H1 (cell line): Measurements from ENCODE around the gene CPE. TPM values are rescaled to one million over a fixed set of nuclear protein-coding genes. Genes with fewer than 3 reads are reported as not detected.

ENCODE experiments used
- CTCF ChIA-PET: fragments of 300-600 bp; sonication (Branson Sonifier 250); formaldehyde crosslinking; loops from one replicate; lab custom pipeline; 2021; ENCODE audit not compliant: partially characterized antibody; lab: Charles Lee
- POLR2A ChIA-PET: fragments of 300-600 bp; sonication (Branson Sonifier 250); formaldehyde crosslinking; loops from one replicate; lab custom pipeline; 2021; ENCODE audit warnings: inconsistent platforms; ENCODE audit not compliant: partially characterized antibody; lab: Charles Lee
- DNase-seq, 2 experiments: peaks; one replicate each; pipeline versions ENCODE4 v3.0.0 to v3.0.0-alpha.2; 2010 to 2022; ENCODE audit warnings: low spot score in 2 of 2, low read depth in 1 of 2, mixed read lengths in 1 of 2
- FAIRE-seq: peaks from 2 replicates; lab custom pipeline; 2011; peaks lifted over from hg19 to GRCh38; lab: Jason Lieb, UNC
- H2AFZ ChIP-seq: 2 replicates; pipeline ENCODE4 v1.8.1; 2012; ENCODE audit warnings: low read length, inconsistent platforms
- H2AK5ac ChIP-seq: 2 replicates; pipeline ENCODE4 v1.6.1; 2013; ENCODE audit warnings: low read depth, low read length
- H2BK120ac ChIP-seq: replicated peaks from 2 replicates; pipeline ENCODE3; 2013; ENCODE audit warnings: low read depth, low read length, inconsistent platforms
- H2BK12ac ChIP-seq: 2 replicates; pipeline ENCODE4 v1.6.1; 2013; ENCODE audit warnings: low read depth, low read length
- H2BK15ac ChIP-seq: 2 replicates; pipeline ENCODE4 v1.6.1; 2013; ENCODE audit warnings: low read length
- H2BK20ac ChIP-seq: 2 replicates; pipeline ENCODE4 v1.6.1; 2013; ENCODE audit warnings: low read length
- H2BK5ac ChIP-seq: 2 replicates; pipeline ENCODE4 v1.6.1; 2013; ENCODE audit warnings: low read depth, low read length
- H3K14ac ChIP-seq: 2 replicates; pipeline ENCODE4 v1.6.1; 2013; ENCODE audit warnings: inconsistent platforms; ENCODE audit not compliant: insufficient read length
- H3K18ac ChIP-seq: 2 replicates; pipeline ENCODE4 v1.6.1; 2013; ENCODE audit warnings: low read length; ENCODE audit errors: extremely low read depth
- H3K23ac ChIP-seq: 2 replicates; pipeline ENCODE4 v1.6.1; 2013; ENCODE audit warnings: inconsistent platforms; ENCODE audit not compliant: insufficient read length
- H3K23me2 ChIP-seq: 2 replicates; pipeline ENCODE4 v1.6.1; 2013; ENCODE audit warnings: low read depth, low read length
- H3K27ac ChIP-seq: 2 replicates; pipeline ENCODE4 v1.6.1; 2011; ENCODE audit warnings: low read depth, low read length, inconsistent platforms
- H3K27me3 ChIP-seq, 4 experiments: replicated peaks in 1 of 4; 1 replicate in 1 of 4; 2 replicates in 3 of 4; pipeline versions ENCODE4 v1.6.1 to v1.8.1; 2011 to 2013; ENCODE audit warnings: low read length in 3 of 4, mild to moderate bottlenecking in 3 of 4, inconsistent platforms in 2 of 4, mixed read lengths in 2 of 4, moderate library complexity in 1 of 4; ENCODE audit not compliant: control insufficient read depth in 3 of 4, insufficient read depth in 3 of 4; ENCODE audit errors: extremely low read depth in 1 of 4
- H3K36me3 ChIP-seq, 4 experiments: 2 replicates each; pipeline versions ENCODE4 v1.6.1 to v1.8.1; 2011 to 2013; ENCODE audit warnings: mild to moderate bottlenecking in 4 of 4, low read length in 3 of 4, moderate library complexity in 2 of 4, control low read depth in 1 of 4, inconsistent platforms in 1 of 4; ENCODE audit not compliant: insufficient read depth in 4 of 4, control insufficient read depth in 2 of 4
- H3K4ac ChIP-seq: replicated peaks from 2 replicates; pipeline ENCODE3; 2013; ENCODE audit warnings: low read length, low read depth, mixed read lengths, inconsistent platforms; ENCODE audit not compliant: insufficient read length
- H3K4me1 ChIP-seq, 4 experiments: replicated peaks in 1 of 4; 1 replicate in 1 of 4; 2 replicates in 3 of 4; pipeline versions ENCODE4 v1.6.1 to v1.8.1; 2011 to 2013; ENCODE audit warnings: low read length in 3 of 4, inconsistent platforms in 2 of 4, mixed read lengths in 1 of 4; ENCODE audit not compliant: insufficient read depth in 4 of 4, control insufficient read depth in 3 of 4
- H3K4me2 ChIP-seq, 2 experiments: 2 replicates each; pipeline versions ENCODE4 v1.6.1 to v1.8.1; 2011 to 2013; ENCODE audit warnings: low read depth in 2 of 2, low read length in 2 of 2, control low read depth in 1 of 2, inconsistent platforms in 1 of 2, mild to moderate bottlenecking in 1 of 2; ENCODE audit not compliant: insufficient read depth in 1 of 2
- H3K4me3 ChIP-seq, 4 experiments: fragments of 200-600, 300-600 bp in 1 of 4; sonication (generic), shearing (Covaris generic), sonication (Bioruptor Twin) in 1 of 4; 2 replicates each; pipeline versions ENCODE4 v1.5.1 to v1.8.1; 2011 to 2016; ENCODE audit warnings: low read length in 4 of 4, low read depth in 3 of 4, control low read depth in 2 of 4, inconsistent platforms in 2 of 4, mild to moderate bottlenecking in 2 of 4, mixed read lengths in 1 of 4, moderate library complexity in 1 of 4; ENCODE audit not compliant: insufficient read depth in 2 of 4; ENCODE audit errors: extremely low read depth in 1 of 4
- H3K56ac ChIP-seq: replicated peaks from 2 replicates; pipeline ENCODE3; 2013; ENCODE audit warnings: low read depth, mild to moderate bottlenecking, mixed read lengths, low read length, inconsistent platforms; ENCODE audit not compliant: insufficient read length
- H3K79me1 ChIP-seq: 2 replicates; pipeline ENCODE4 v1.6.1; 2013; ENCODE audit warnings: low read depth, low read length, control low read depth
- H3K79me2 ChIP-seq, 2 experiments: 2 replicates each; pipeline versions ENCODE4 v1.6.1 to v1.8.1; 2012 to 2013; ENCODE audit warnings: low read length in 2 of 2, mild to moderate bottlenecking in 2 of 2, inconsistent platforms in 1 of 2; ENCODE audit not compliant: insufficient read depth in 2 of 2, control insufficient read depth in 1 of 2
- H3K9ac ChIP-seq, 4 experiments: replicated peaks in 1 of 4; 1 replicate in 1 of 4; 2 replicates in 3 of 4; pipeline versions ENCODE4 v1.6.1 to v1.8.1; 2011 to 2013; ENCODE audit warnings: low read depth in 3 of 4, low read length in 3 of 4, control low read depth in 2 of 4, mild to moderate bottlenecking in 2 of 4, moderate library complexity in 2 of 4, inconsistent platforms in 1 of 4; ENCODE audit errors: extremely low read depth in 1 of 4
- H3K9me3 ChIP-seq, 2 experiments: 2 replicates each; pipeline versions ENCODE4 v1.6.1 to v1.8.1; 2012 to 2013; ENCODE audit warnings: mild to moderate bottlenecking in 2 of 2, moderate library complexity in 2 of 2, control low read depth in 1 of 2, inconsistent platforms in 1 of 2, low read depth in 1 of 2, low read length in 1 of 2, mixed read lengths in 1 of 2; ENCODE audit not compliant: insufficient read depth in 2 of 2
- H4K20me1 ChIP-seq, 2 experiments: replicated peaks in 1 of 2; 2 replicates each; pipeline versions ENCODE3 to v1.8.1; 2011 to 2013; ENCODE audit warnings: inconsistent platforms in 2 of 2, low read length in 2 of 2, mild to moderate bottlenecking in 1 of 2; ENCODE audit not compliant: insufficient read depth in 2 of 2, control insufficient read depth in 1 of 2
- H4K5ac ChIP-seq: 2 replicates; pipeline ENCODE4 v1.6.1; 2013; ENCODE audit warnings: low read length, low read depth, mixed read lengths, inconsistent platforms; ENCODE audit not compliant: insufficient read length
- H4K8ac ChIP-seq: 2 replicates; pipeline ENCODE4 v1.8.0; 2013; ENCODE audit warnings: mild to moderate bottlenecking, moderate library complexity, low read length, inconsistent platforms; ENCODE audit not compliant: insufficient read depth; ENCODE audit errors: extremely low read depth
- H4K91ac ChIP-seq: replicated peaks from 2 replicates; pipeline ENCODE3; 2013; ENCODE audit warnings: low read length, mixed read lengths, inconsistent platforms; ENCODE audit not compliant: insufficient read length
- CBX8 ChIP-seq: fragments of 300-800, 300-1000 bp; sonication (generic); IDR thresholded peaks from 2 replicates; pipeline ENCODE4 v1.7.1; 2016; ENCODE audit warnings: low read depth, low read length, borderline replicate concordance
- PHF8 ChIP-seq: fragments of 200-600 bp; sonication (generic); conservative IDR thresholded peaks from 2 replicates; pipeline ENCODE4 v1.7.1; 2012; ENCODE audit warnings: low read depth, mild to moderate bottlenecking, inconsistent platforms, low read length, moderate library complexity
- POU5F1 ChIP-seq: IDR thresholded peaks from 2 replicates; pipeline ENCODE4 v1.6.1; 2011; ENCODE audit warnings: low read depth, mild to moderate bottlenecking, low read length, moderate library complexity
- RAD21 ChIP-seq, 2 experiments: IDR thresholded peaks in 1 of 2; conservative IDR thresholded peaks in 1 of 2; 2 replicates each; pipeline ENCODE4 v1.6.1; 2011; ENCODE audit warnings: low read depth in 2 of 2, low read length in 2 of 2, improper control_type of control experiment in 1 of 2, inconsistent platforms in 1 of 2, mild to moderate bottlenecking in 1 of 2, moderate library complexity in 1 of 2
- SIX5 ChIP-seq: IDR thresholded peaks from 2 replicates; pipeline ENCODE4 v1.6.1; 2011; ENCODE audit warnings: mild to moderate bottlenecking, low read depth, low read length
- YY1 ChIP-seq: IDR thresholded peaks from 2 replicates; pipeline ENCODE4 v1.6.1; 2011; ENCODE audit warnings: low read depth, mild to moderate bottlenecking, low read length
- WGBS, 2 experiments: shearing (Covaris generic) in 1 of 2; methylation state at CpG; one replicate each; pipeline versions ENCODE4 v1.1.6 to v1.1.7; 2013 to 2015; ENCODE audit warnings: low lambda C conversion rate in 2 of 2, mixed read lengths in 2 of 2, inconsistent platforms in 1 of 2, low coverage in 1 of 2, missing lambda C conversion rate in 1 of 2; ENCODE audit not compliant: insufficient replicate concordance in 2 of 2, insufficient coverage in 1 of 2, insufficient read length in 1 of 2; ENCODE audit errors: extremely low coverage in 1 of 2, missing lambda C conversion rate in 1 of 2; 5-methylcytosine and 5-hydroxymethylcytosine counted together
- polyA plus RNA-seq, 7 experiments: library from polyadenylated mRNA; depleted of rRNA in 3 of 7; stranded (reverse) in 5 of 7; unstranded in 2 of 7; fragments of >200 nt in 5 of 7; fragments of 200-250 nt in 2 of 7; gene quantifications; 1 replicate in 5 of 7; 2 replicates in 1 of 7; 4 replicates in 1 of 7; pipeline versions ENCODE4 v1.2.1 to v1.2.3, GENCODE V29; 2011 to 2013; ENCODE audit warnings: missing spikeins in 2 of 7, mixed read lengths in 2 of 7
- total RNA-seq: library from RNA; stranded (reverse); fragmentation: NEBNext Ultra II Directional; extraction: Animal tissue kit (Norgen Biotek cat#: 25700); gene quantifications from 2 replicates; pipeline ENCODE4 v1.2.1, GENCODE V29; 2021
- TF ChIP-seq, protein P1 (sequence below), 3 experiments: IDR thresholded peaks; 1 replicate in 2 of 3; 2 replicates in 1 of 3; pipeline versions ENCODE4 v1.5.1 to v1.6.1; 2011; ENCODE audit warnings: low read length in 3 of 3, mild to moderate bottlenecking in 3 of 3, inconsistent platforms in 2 of 3, low read depth in 1 of 3, moderate library complexity in 1 of 3; ENCODE audit not compliant: insufficient read depth in 1 of 3; ENCODE audit errors: control extremely low read depth in 1 of 3

The CPE gene
- total and polyA plus RNA-seq, 2 of the 8 experiments (the other 6 are each of a cell fraction or from before 2014, with no cell fraction given): 9.4 to 10.2 TPM

DNA sequence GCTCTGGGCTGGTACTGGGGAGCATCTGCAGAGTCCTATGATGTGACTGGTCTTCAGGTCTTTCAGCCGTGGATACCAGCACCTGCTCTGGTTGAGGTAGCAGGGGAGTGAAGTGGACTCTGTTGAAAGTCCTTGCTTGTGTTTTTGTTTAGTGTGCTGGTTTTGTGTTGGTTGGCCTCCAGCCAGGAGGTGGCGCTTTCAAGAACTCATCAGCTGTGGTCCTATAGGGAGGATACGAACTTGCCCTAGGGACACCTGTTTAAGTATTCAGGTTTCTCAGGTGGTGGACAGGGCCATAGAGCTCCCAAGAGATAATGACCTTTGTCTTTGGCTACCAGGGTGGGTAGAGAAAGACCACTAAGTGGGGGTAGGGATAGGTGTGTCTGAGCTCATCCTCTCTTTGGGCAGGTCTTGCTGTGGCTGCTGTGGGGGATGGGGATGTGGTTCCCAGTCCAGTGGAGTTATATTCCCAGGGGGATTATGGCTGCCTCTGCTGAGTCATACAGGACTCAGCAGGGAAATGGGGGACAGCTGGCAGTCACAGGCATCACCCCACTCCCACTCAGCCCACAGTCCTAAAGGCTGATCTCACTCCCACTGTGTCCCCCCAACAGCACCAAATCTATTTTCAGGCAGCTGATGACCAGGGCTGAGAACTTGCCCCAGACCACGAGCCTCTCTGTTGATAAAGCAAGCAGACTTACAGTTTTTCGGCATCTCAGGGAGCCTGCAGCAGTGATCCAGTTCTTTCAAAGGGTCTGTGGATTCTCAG, 27.3 kb upstream of the CPE start:
- POLR2A ChIA-PET: no interaction called here
- no peak for TF ChIP-seq PHF8
- peak in 1 of 2 experiments; percentile 23; a peak in 1 of 4 replicates for TF ChIP-seq RAD21 (IDR thresholded peaks at IDR 0.05 in 1 of 2, conservative IDR thresholded peaks at IDR 0.05 in 1 of 2; ENCODE audit: low read depth in 2 of 2, low read length in 2 of 2)
- TF ChIP-seq YY1: no peak
- TF ChIP-seq, protein P1, sequence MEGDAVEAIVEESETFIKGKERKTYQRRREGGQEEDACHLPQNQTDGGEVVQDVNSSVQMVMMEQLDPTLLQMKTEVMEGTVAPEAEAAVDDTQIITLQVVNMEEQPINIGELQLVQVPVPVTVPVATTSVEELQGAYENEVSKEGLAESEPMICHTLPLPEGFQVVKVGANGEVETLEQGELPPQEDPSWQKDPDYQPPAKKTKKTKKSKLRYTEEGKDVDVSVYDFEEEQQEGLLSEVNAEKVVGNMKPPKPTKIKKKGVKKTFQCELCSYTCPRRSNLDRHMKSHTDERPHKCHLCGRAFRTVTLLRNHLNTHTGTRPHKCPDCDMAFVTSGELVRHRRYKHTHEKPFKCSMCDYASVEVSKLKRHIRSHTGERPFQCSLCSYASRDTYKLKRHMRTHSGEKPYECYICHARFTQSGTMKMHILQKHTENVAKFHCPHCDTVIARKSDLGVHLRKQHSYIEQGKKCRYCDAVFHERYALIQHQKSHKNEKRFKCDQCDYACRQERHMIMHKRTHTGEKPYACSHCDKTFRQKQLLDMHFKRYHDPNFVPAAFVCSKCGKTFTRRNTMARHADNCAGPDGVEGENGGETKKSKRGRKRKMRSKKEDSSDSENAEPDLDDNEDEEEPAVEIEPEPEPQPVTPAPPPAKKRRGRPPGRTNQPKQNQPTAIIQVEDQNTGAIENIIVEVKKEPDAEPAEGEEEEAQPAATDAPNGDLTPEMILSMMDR (IDR thresholded peaks at IDR 0.05; ENCODE audit: control extremely low read depth in 1 of 3, insufficient read depth in 1 of 3, low read depth in 1 of 3, low read length in 3 of 3): peak; percentile 38 to 50 (median 40)
- TF ChIP-seq SIX5: no peak
- TF ChIP-seq POU5F1: no peak
- no peak for TF ChIP-seq CBX8
- no peak overlapping the region for H3K4ac ChIP-seq
- H2BK12ac ChIP-seq: no peak overlapping the region
- no peak overlapping the region for H2BK120ac ChIP-seq
- no peaks in the 10 kb centered on the region for H3K4me1 ChIP-seq
- H2BK5ac ChIP-seq: no peak overlapping the region
- H4K20me1 ChIP-seq: no peaks in the 10 kb centered on the region
- no peaks in the 10 kb centered on the region for H3K36me3 ChIP-seq
- CTCF ChIA-PET: interaction anchor here (0.5 to 14.3 kb wide), 29 partner anchors 9 to 1856 kb away, joined by 3 to 235 read pairs (median 4); partner anchors contain the start of genes CPE and TMEM192
- H2AK5ac ChIP-seq: no peak overlapping the region
- H3K56ac ChIP-seq: no peak overlapping the region
- 85% methylated on average over 5 of the region's 5 CpGs; no CpG with 5 or more reads in 1 of the 2 experiments for WGBS, 2 experiments
- no peak for DNase-seq
- no peak overlapping the region for H3K18ac ChIP-seq
- H3K23me2 ChIP-seq: no peaks in the 10 kb centered on the region
- H3K4me3 ChIP-seq: no peak overlapping the region
- no peak for FAIRE-seq
- no peak overlapping the region for H2BK20ac ChIP-seq
- peak overlapping the region; percentile 90 for H2AFZ ChIP-seq
- no peak overlapping the region for H3K23ac ChIP-seq
- H4K8ac ChIP-seq: no peak overlapping the region
- no peak overlapping the region for H3K27ac ChIP-seq
- no peak overlapping the region for H4K5ac ChIP-seq
- peaks cover 0 to 5% of the 10 kb centered on the region in 2 experiments; a peak in 1 of 4 replicates for H3K9me3 ChIP-seq
- no peak overlapping the region for H2BK15ac ChIP-seq
- H3K27me3 ChIP-seq: no peaks in the 10 kb centered on the region
- H4K91ac ChIP-seq: no peak overlapping the region
- H3K4me2 ChIP-seq: no peak overlapping the region
- H3K79me1 ChIP-seq: no peaks in the 10 kb centered on the region
- no peak overlapping the region for H3K9ac ChIP-seq
- H3K79me2 ChIP-seq: no peaks in the 10 kb centered on the region
- no peak overlapping the region for H3K14ac ChIP-seq
